Measurements from ENCODE around the gene SPATC1L.

The SPATC1L gene

DNA sequence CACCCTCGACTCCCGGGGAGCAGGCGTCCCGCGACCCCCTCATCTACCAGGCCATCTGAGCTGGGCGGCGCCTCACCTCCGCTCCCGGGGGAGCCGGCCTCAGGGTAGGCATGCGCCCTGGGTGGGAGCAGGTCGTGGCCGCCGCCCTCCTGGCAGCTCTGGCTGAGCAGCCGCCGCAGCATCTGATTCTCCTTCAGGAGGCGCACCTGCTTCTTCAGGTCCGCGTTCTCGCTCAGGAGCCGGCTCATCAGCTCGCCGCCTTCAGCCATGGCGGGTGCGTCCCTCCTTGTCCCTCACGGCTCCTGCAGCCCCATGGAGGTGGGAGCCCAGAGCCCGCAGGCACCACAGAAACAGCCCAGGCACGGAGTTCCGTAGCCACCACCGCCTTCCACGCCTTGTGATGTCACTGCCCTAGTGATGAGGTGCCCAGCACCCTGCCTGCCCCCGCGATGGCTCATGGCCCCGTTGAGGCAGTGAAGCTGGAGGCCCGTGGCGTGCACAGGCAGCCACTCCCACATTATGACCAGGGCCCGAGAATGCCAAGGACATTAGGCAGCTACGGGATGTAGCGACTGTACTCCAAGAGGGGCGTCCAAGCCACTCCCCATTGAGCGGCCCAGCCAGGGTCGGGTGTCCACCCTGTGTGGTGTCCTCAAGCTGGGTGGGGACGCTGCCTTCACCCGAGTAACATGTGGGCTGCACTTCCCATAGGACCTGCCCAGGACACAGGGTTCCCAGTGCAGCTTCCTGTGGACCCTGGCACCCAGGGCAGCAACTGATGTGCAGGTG, 1.5 kb downstream of the SPATC1L start:
- H3K4me3 ChIP-seq (ENCODE audit: low read depth, low read length, poor library complexity, severe bottlenecking) = peak overlapping the region; percentile 50
- no peaks in the 10 kb centered on the region for H3K27me3 ChIP-seq (ENCODE audit: insufficient read depth, low read length)
- no peak for TF ChIP-seq EZH2 (IDR thresholded peaks at IDR 0.05; ENCODE audit: borderline replicate concordance, low read length)
- TF ChIP-seq, protein P1, sequence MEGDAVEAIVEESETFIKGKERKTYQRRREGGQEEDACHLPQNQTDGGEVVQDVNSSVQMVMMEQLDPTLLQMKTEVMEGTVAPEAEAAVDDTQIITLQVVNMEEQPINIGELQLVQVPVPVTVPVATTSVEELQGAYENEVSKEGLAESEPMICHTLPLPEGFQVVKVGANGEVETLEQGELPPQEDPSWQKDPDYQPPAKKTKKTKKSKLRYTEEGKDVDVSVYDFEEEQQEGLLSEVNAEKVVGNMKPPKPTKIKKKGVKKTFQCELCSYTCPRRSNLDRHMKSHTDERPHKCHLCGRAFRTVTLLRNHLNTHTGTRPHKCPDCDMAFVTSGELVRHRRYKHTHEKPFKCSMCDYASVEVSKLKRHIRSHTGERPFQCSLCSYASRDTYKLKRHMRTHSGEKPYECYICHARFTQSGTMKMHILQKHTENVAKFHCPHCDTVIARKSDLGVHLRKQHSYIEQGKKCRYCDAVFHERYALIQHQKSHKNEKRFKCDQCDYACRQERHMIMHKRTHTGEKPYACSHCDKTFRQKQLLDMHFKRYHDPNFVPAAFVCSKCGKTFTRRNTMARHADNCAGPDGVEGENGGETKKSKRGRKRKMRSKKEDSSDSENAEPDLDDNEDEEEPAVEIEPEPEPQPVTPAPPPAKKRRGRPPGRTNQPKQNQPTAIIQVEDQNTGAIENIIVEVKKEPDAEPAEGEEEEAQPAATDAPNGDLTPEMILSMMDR (IDR thresholded peaks at IDR 0.05; ENCODE audit: low read length) = no peak; the same call in 1 of the 2 replicates
- peak overlapping the region; percentile 22; the same call in 1 of the 2 replicates for H3K9ac ChIP-seq (ENCODE audit: low read length)
- no peak overlapping the region for H2AFZ ChIP-seq (ENCODE audit: low read length)
- H3K4me2 ChIP-seq (ENCODE audit: low read length) = peak overlapping the region; percentile 70
- H3K79me2 ChIP-seq (ENCODE audit: insufficient read depth, low read length) = no peaks in the 10 kb centered on the region
- peaks cover 31% of the 10 kb centered on the region for H3K4me1 ChIP-seq (ENCODE audit: insufficient read depth, low read length, severe bottlenecking)
- H4K20me1 ChIP-seq (ENCODE audit: insufficient read depth, low read length) = no peaks in the 10 kb centered on the region
- peak overlapping the region; percentile 70 for H3K27ac ChIP-seq (ENCODE audit: low read depth, low read length, poor library complexity, severe bottlenecking)
- no peaks in the 10 kb centered on the region; the same call in 1 of the 2 replicates for H3F3A ChIP-seq (ENCODE audit: insufficient read depth, low read length)
- H3K36me3 ChIP-seq (ENCODE audit: insufficient read depth, low read length) = no peaks in the 10 kb centered on the region; the same call in 1 of the 2 replicates
- no peaks in the 10 kb centered on the region for H3K9me3 ChIP-seq (ENCODE audit: low read length)
- H3K9me2 ChIP-seq (ENCODE audit: low read depth, low read length) = no peaks in the 10 kb centered on the region

DNA sequence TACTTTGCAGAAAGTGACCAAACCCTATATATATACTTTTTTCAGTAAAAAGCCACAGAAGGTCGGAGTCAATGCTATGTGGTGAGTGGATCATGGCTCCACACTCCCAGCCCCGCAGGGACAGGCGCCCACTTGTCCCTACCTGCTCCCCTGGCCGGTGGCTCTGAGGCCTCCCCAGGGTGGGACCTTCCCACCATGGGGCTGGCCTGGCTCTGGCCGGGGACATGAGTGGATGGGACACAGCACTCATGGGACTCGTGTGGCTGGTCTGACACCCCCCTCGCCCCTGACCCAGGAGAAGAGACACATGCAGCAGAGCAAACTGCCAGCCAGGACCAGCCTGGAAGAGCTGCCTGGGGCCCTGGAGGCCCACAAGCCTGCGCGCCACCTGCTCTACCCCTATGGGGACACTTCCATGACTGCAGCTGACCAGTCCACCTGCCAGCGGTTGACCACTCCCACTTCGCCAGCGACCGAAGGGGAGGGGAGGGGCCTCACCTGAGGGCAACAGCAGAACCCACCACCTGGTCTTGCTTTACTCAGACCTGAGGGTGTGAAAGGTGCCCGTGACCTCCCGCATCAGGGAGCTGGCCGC, 2.2 kb downstream of the SPATC1L start:
- Histone ChIP-seq H3K27me3 (ENCODE audit: insufficient read depth, low read length) (no peaks in the 10 kb centered on the region), H3K79me2 (ENCODE audit: insufficient read depth, low read length) (no peaks in the 10 kb centered on the region), H3K27ac (ENCODE audit: low read depth, low read length, poor library complexity, severe bottlenecking) (no peak overlapping the region), H3F3A (ENCODE audit: insufficient read depth, low read length) (no peaks in the 10 kb centered on the region; the same call in 1 of the 2 replicates), H3K4me3 (ENCODE audit: low read depth, low read length, poor library complexity, severe bottlenecking) (peak overlapping the region; percentile 50), H3K9me2 (ENCODE audit: low read depth, low read length) (no peaks in the 10 kb centered on the region), H2AFZ (ENCODE audit: low read length) (no peak overlapping the region), H3K4me2 (ENCODE audit: low read length) (peak overlapping the region; percentile 70; the same call in 1 of the 2 replicates), H3K9me3 (ENCODE audit: low read length) (no peaks in the 10 kb centered on the region), H3K4me1 (ENCODE audit: insufficient read depth, low read length, severe bottlenecking) (peaks cover 24% of the 10 kb centered on the region), H3K36me3 (ENCODE audit: insufficient read depth, low read length) (no peaks in the 10 kb centered on the region; the same call in 1 of the 2 replicates), H3K9ac (ENCODE audit: low read length) (no peak overlapping the region), H4K20me1 (ENCODE audit: insufficient read depth, low read length) (no peaks in the 10 kb centered on the region)
- no peak for TF ChIP-seq EZH2 (IDR thresholded peaks at IDR 0.05; ENCODE audit: borderline replicate concordance, low read length)
- TF ChIP-seq, protein P1 (IDR thresholded peaks at IDR 0.05; ENCODE audit: low read length) = no peak

DNA sequence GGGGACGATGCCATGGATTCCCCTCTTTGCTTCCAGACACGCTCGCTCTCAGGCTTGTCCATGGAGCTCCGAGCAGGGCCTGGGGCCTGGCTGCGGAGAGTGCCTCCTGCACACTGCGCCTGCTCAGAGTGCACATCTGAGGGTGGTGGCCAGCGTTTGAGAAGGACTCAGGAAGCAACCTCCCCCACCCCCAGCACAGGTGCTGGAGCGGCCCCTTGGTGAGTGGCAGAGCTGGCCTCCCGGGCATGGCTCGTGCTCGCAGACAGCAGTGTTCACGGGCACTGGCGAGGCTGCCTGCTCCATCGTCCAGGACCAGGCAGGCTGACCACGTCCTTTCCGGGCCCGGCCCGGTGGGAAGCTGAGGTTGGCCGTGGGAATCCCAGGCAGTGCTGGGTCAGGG, 2.8 kb downstream of the SPATC1L start:
- no peaks in the 10 kb centered on the region for H3K9me3 ChIP-seq (ENCODE audit: low read length)
- H3K36me3 ChIP-seq (ENCODE audit: insufficient read depth, low read length) = no peaks in the 10 kb centered on the region; the same call in 1 of the 2 replicates
- H3K4me3 ChIP-seq (ENCODE audit: low read depth, low read length, poor library complexity, severe bottlenecking) = no peak overlapping the region
- H3K4me2 ChIP-seq (ENCODE audit: low read length) = no peak overlapping the region
- H3F3A ChIP-seq (ENCODE audit: insufficient read depth, low read length) = no peaks in the 10 kb centered on the region; the same call in 1 of the 2 replicates
- H2AFZ ChIP-seq (ENCODE audit: low read length) = no peak overlapping the region
- H3K79me2 ChIP-seq (ENCODE audit: insufficient read depth, low read length) = no peaks in the 10 kb centered on the region
- H3K9me2 ChIP-seq (ENCODE audit: low read depth, low read length) = no peaks in the 10 kb centered on the region
- H4K20me1 ChIP-seq (ENCODE audit: insufficient read depth, low read length) = no peaks in the 10 kb centered on the region
- no peak for TF ChIP-seq EZH2 (IDR thresholded peaks at IDR 0.05; ENCODE audit: borderline replicate concordance, low read length)
- TF ChIP-seq, protein P1 (IDR thresholded peaks at IDR 0.05; ENCODE audit: low read length) = no peak
- no peak overlapping the region for H3K9ac ChIP-seq (ENCODE audit: low read length)
- H3K4me1 ChIP-seq (ENCODE audit: insufficient read depth, low read length, severe bottlenecking) = peaks cover 23% of the 10 kb centered on the region
- H3K27ac ChIP-seq (ENCODE audit: low read depth, low read length, poor library complexity, severe bottlenecking) = no peak overlapping the region
- no peaks in the 10 kb centered on the region for H3K27me3 ChIP-seq (ENCODE audit: insufficient read depth, low read length)

Data from OCI-LY1 (cell line).